DOHH2 (cell line): Measurements from ENCODE around the gene ARHGAP24.

ENCODE experiments used
- H3F3A ChIP-seq: fragments of 200-600 bp; sonication (generic), shearing (Covaris generic); 2 replicates; pipeline ENCODE4 v1.6.0; 2016; ENCODE audit warnings: antibody characterized with exemption, mild to moderate bottlenecking; ENCODE audit not compliant: control insufficient read depth, insufficient read depth
- H3K27ac ChIP-seq: fragments of 200-600 bp; sonication (generic); 2 replicates; pipeline ENCODE4 v1.5.1; 2014; ENCODE audit warnings: low read depth, mild to moderate bottlenecking, low read length, moderate library complexity
- H3K27me3 ChIP-seq: fragments of 200-600 bp; sonication (generic); 2 replicates; pipeline ENCODE4 v1.6.1; 2014; ENCODE audit warnings: mild to moderate bottlenecking, low read length, mixed read lengths; ENCODE audit not compliant: control insufficient read depth
- H3K36me3 ChIP-seq: fragments of 200-600 bp; sonication (generic); 2 replicates; pipeline ENCODE4 v1.6.1; 2014; ENCODE audit warnings: mild to moderate bottlenecking, low read length, moderate library complexity, mixed read lengths; ENCODE audit not compliant: control insufficient read depth
- H3K4me1 ChIP-seq: fragments of 200-600 bp; sonication (generic); 2 replicates; pipeline ENCODE4 v1.6.1; 2014; ENCODE audit warnings: mild to moderate bottlenecking, low read length, mixed read lengths; ENCODE audit not compliant: control insufficient read depth
- H3K4me2 ChIP-seq: fragments of 200-600 bp; sonication (generic); 2 replicates; pipeline ENCODE4 v1.6.0; 2014; ENCODE audit warnings: mild to moderate bottlenecking, low read length, moderate library complexity
- H3K4me3 ChIP-seq: fragments of 200-600 bp; sonication (generic); 2 replicates; pipeline ENCODE4 v1.5.1; 2014; ENCODE audit warnings: mild to moderate bottlenecking, low read length, mixed read lengths
- H3K79me2 ChIP-seq: fragments of 200-600 bp; sonication (generic); 2 replicates; pipeline ENCODE4 v1.6.1; 2014; ENCODE audit warnings: mild to moderate bottlenecking, low read length, mixed read lengths; ENCODE audit not compliant: control insufficient read depth
- H3K9me2 ChIP-seq: fragments of 200-600 bp; sonication (generic); replicated peaks from 2 replicates; pipeline ENCODE4 v1.6.1; 2014; ENCODE audit warnings: mild to moderate bottlenecking, low read length, mixed read lengths; ENCODE audit not compliant: control insufficient read depth
- H3K9me3 ChIP-seq: fragments of 200-600 bp; sonication (generic); 2 replicates; pipeline ENCODE4 v1.6.1; 2014; ENCODE audit warnings: antibody characterized with exemption, low read length, mixed read lengths; ENCODE audit not compliant: control insufficient read depth, insufficient read depth
- H4K20me1 ChIP-seq: fragments of 200-600 bp; sonication (generic); 2 replicates; pipeline ENCODE4 v1.6.0; 2014; ENCODE audit warnings: low read depth, mild to moderate bottlenecking, antibody characterized with exemption, low read length, moderate library complexity; ENCODE audit not compliant: control insufficient read depth, insufficient read depth
- CTCF ChIP-seq: fragments of 200-600 bp; sonication (generic); IDR thresholded peaks from one replicate; pipeline ENCODE4 v1.5.1; 2014; ENCODE audit warnings: antibody characterized with exemption, mild to moderate bottlenecking, low read depth, low read length; ENCODE audit not compliant: poor library complexity, severe bottlenecking
- EZH2phosphoT487 ChIP-seq: fragments of 200-600 bp; sonication (generic); IDR thresholded peaks from 2 replicates; pipeline ENCODE4 v1.6.1; 2017; ENCODE audit warnings: borderline replicate concordance, mild to moderate bottlenecking, antibody characterized with exemption, low read length, moderate library complexity, mixed read lengths

Gene ARHGAP24

GRCh38 chr4:85591406-85592098, 116.6 kb downstream of the ARHGAP24 start:
- H3K4me1 ChIP-seq = no peaks in the 10 kb centered on the region
- TF ChIP-seq CTCF (no peak), EZH2phosphoT487 (no peak)
- H3K9me3 ChIP-seq = no peaks in the 10 kb centered on the region
- H4K20me1 ChIP-seq = no peaks in the 10 kb centered on the region
- H3K9me2 ChIP-seq = no peaks in the 10 kb centered on the region
- H3F3A ChIP-seq = no peaks in the 10 kb centered on the region
- H3K36me3 ChIP-seq = no peaks in the 10 kb centered on the region
- no peaks in the 10 kb centered on the region for H3K27me3 ChIP-seq
- H3K27ac ChIP-seq = no peak overlapping the region
- H3K79me2 ChIP-seq = no peaks in the 10 kb centered on the region
- H3K4me2 ChIP-seq = no peak overlapping the region
- no peak overlapping the region for H3K4me3 ChIP-seq

- H3K9me2 ChIP-seq = no peaks in the 10 kb centered on the region
- no peak overlapping the region for H3K4me3 ChIP-seq
- no peaks in the 10 kb centered on the region for H3K79me2 ChIP-seq
- H3K9me3 ChIP-seq = no peaks in the 10 kb centered on the region
- H3K4me2 ChIP-seq = no peak overlapping the region
- no peaks in the 10 kb centered on the region for H4K20me1 ChIP-seq
- no peaks in the 10 kb centered on the region for H3K27me3 ChIP-seq
- no peak for TF ChIP-seq EZH2phosphoT487
- no peak for TF ChIP-seq CTCF
- no peaks in the 10 kb centered on the region for H3K36me3 ChIP-seq
- no peaks in the 10 kb centered on the region for H3F3A ChIP-seq
- H3K27ac ChIP-seq = no peak overlapping the region
- no peaks in the 10 kb centered on the region for H3K4me1 ChIP-seq
Observed at GRCh38 chr4:85595098-85595775, 120.3 kb downstream of the ARHGAP24 start.

- Histone ChIP-seq H3K36me3 (no peaks in the 10 kb centered on the region), H3F3A (no peaks in the 10 kb centered on the region), H3K79me2 (no peaks in the 10 kb centered on the region)
Observed at GRCh38 chr4:85595796-85596559, 121.0 kb downstream of the ARHGAP24 start.

More at GRCh38 chr4:85595796-85596559, 121.0 kb downstream of the ARHGAP24 start:
- H4K20me1 ChIP-seq = no peaks in the 10 kb centered on the region
- no peak overlapping the region for H3K4me3 ChIP-seq
- H3K9me3 ChIP-seq = no peaks in the 10 kb centered on the region
- no peaks in the 10 kb centered on the region for H3K9me2 ChIP-seq
- TF ChIP-seq EZH2phosphoT487 (no peak), CTCF (no peak)
- H3K27ac ChIP-seq = no peak overlapping the region
- no peaks in the 10 kb centered on the region for H3K27me3 ChIP-seq
- H3K4me2 ChIP-seq = no peak overlapping the region
- no peaks in the 10 kb centered on the region for H3K4me1 ChIP-seq
